Stimulated activated effector memory CD8-positive, alpha-beta T cell treated with anti-CD3 and anti-CD28 coated beads, Interleukin-12 subunit alpha, Interleukin-12 subunit beta, amount 100 ng/mL, for 72 hours (primary cell): ENCODE results near the gene RAB28.
A peak's percentile ranks its signal among the peaks of the same experiment; 100 is the strongest.

ENCODE experiments used
- ATAC-seq: fragments of 150-1000 bp; cut with Tn5 transposase; 2 replicates; pipeline ENCODE4 v1.10.0; 2021
- DNase-seq, 2 donors: peaks; one replicate each; pipeline ENCODE4 v3.0.0; 2021 to 2022; ENCODE audit warnings: low spot score in 2 of 2
- H3K27ac Mint-ChIP-seq: one replicate; pipeline ENCODE4 v1.8.0; 2022; ENCODE audit warnings: mild to moderate bottlenecking, mixed read lengths
- H3K36me3 Mint-ChIP-seq: one replicate; pipeline ENCODE4 v1.8.0; 2022; ENCODE audit warnings: mild to moderate bottlenecking, mixed read lengths
- H3K4me1 Mint-ChIP-seq: one replicate; pipeline ENCODE4 v1.8.0; 2022; ENCODE audit warnings: mixed read lengths
- H3K4me3 Mint-ChIP-seq: one replicate; pipeline ENCODE4 v1.8.0; 2022; ENCODE audit warnings: mild to moderate bottlenecking, mixed read lengths
- H3K9me3 Mint-ChIP-seq: one replicate; pipeline ENCODE4 v1.8.0; 2022; ENCODE audit warnings: mixed read lengths

Gene RAB28

GRCh38 chr4:13522282-13523104, 38.4 kb upstream of the RAB28 start:
- ATAC-seq (no peak), DNase-seq (no peak)
- no peak overlapping the region for H3K27ac Mint-ChIP-seq
- H3K4me1 Mint-ChIP-seq, result peaks cover 4% of the 10 kb centered on the region
- H3K4me3 Mint-ChIP-seq, result peak overlapping the region; percentile 20
- no peaks in the 10 kb centered on the region for H3K36me3 Mint-ChIP-seq
- no peaks in the 10 kb centered on the region for H3K9me3 Mint-ChIP-seq

GRCh38 chr4:13521047-13521446, 36.9 kb upstream of the RAB28 start:
- Mint-ChIP-seq H3K27ac (no peak overlapping the region), H3K4me1 (no peaks in the 10 kb centered on the region), H3K9me3 (no peaks in the 10 kb centered on the region), H3K36me3 (no peaks in the 10 kb centered on the region), H3K4me3 (no peak overlapping the region)
- DNase-seq, result no peak
- ATAC-seq, result no peak

GRCh38 chr4:13516315-13516860, 32.2 kb upstream of the RAB28 start:
- Mint-ChIP-seq H3K27ac (no peak overlapping the region), H3K4me3 (no peak overlapping the region), H3K36me3 (no peaks in the 10 kb centered on the region), H3K4me1 (no peaks in the 10 kb centered on the region), H3K9me3 (no peaks in the 10 kb centered on the region)
- ATAC-seq (no peak), DNase-seq (no peak)

- no peak overlapping the region for H3K27ac Mint-ChIP-seq
- H3K36me3 Mint-ChIP-seq, result no peaks in the 10 kb centered on the region
- H3K9me3 Mint-ChIP-seq, result no peaks in the 10 kb centered on the region
- no peak overlapping the region for H3K4me3 Mint-ChIP-seq
- H3K4me1 Mint-ChIP-seq, result no peaks in the 10 kb centered on the region
- DNase-seq (no peak), ATAC-seq (no peak)
Measured at GRCh38 chr4:13515268-13515667, 31.1 kb upstream of the RAB28 start.

GRCh38 chr4:13514722-13515121, 30.6 kb upstream of the RAB28 start:
- no peak overlapping the region for H3K27ac Mint-ChIP-seq
- no peak overlapping the region for H3K4me3 Mint-ChIP-seq
- no peaks in the 10 kb centered on the region for H3K4me1 Mint-ChIP-seq
- ATAC-seq (no peak), DNase-seq (no peak)
- H3K36me3 Mint-ChIP-seq, result no peaks in the 10 kb centered on the region
- no peaks in the 10 kb centered on the region for H3K9me3 Mint-ChIP-seq

GRCh38 chr4:13511101-13511500, 27.0 kb upstream of the RAB28 start:
- Mint-ChIP-seq H3K36me3 (no peaks in the 10 kb centered on the region), H3K9me3 (no peaks in the 10 kb centered on the region), H3K27ac (no peak overlapping the region), H3K4me3 (no peak overlapping the region), H3K4me1 (no peaks in the 10 kb centered on the region)
- DNase-seq (no peak), ATAC-seq (no peak)

- H3K4me3 Mint-ChIP-seq, result no peak overlapping the region
- ATAC-seq (no peak), DNase-seq (no peak)
- no peaks in the 10 kb centered on the region for H3K4me1 Mint-ChIP-seq
- no peaks in the 10 kb centered on the region for H3K36me3 Mint-ChIP-seq
- no peak overlapping the region for H3K27ac Mint-ChIP-seq
- no peaks in the 10 kb centered on the region for H3K9me3 Mint-ChIP-seq
Measured at GRCh38 chr4:13509442-13509841, 25.3 kb upstream of the RAB28 start.

- DNase-seq (no peak), ATAC-seq (no peak)
- no peak overlapping the region for H3K27ac Mint-ChIP-seq
- no peaks in the 10 kb centered on the region for H3K9me3 Mint-ChIP-seq
- H3K4me1 Mint-ChIP-seq, result no peaks in the 10 kb centered on the region
- H3K4me3 Mint-ChIP-seq, result no peak overlapping the region
- no peaks in the 10 kb centered on the region for H3K36me3 Mint-ChIP-seq
Measured at GRCh38 chr4:13504374-13504773, 20.2 kb upstream of the RAB28 start.

- DNase-seq (no peak), ATAC-seq (no peak)
- Mint-ChIP-seq H3K4me1 (no peaks in the 10 kb centered on the region), H3K4me3 (no peak overlapping the region), H3K27ac (no peak overlapping the region), H3K36me3 (no peaks in the 10 kb centered on the region), H3K9me3 (no peaks in the 10 kb centered on the region)
Measured at GRCh38 chr4:13498469-13498868, 14.3 kb upstream of the RAB28 start.

- no peaks in the 10 kb centered on the region for H3K36me3 Mint-ChIP-seq
- H3K4me3 Mint-ChIP-seq, result no peak overlapping the region
- no peaks in the 10 kb centered on the region for H3K4me1 Mint-ChIP-seq
- no peak for DNase-seq
- ATAC-seq, result no peak
- H3K27ac Mint-ChIP-seq, result no peak overlapping the region
- no peaks in the 10 kb centered on the region for H3K9me3 Mint-ChIP-seq
Measured at GRCh38 chr4:13496605-13497004, 12.5 kb upstream of the RAB28 start.

- H3K27ac Mint-ChIP-seq, result no peak overlapping the region
- no peaks in the 10 kb centered on the region for H3K4me1 Mint-ChIP-seq
- ATAC-seq, result no peak
- H3K36me3 Mint-ChIP-seq, result no peaks in the 10 kb centered on the region
- DNase-seq, result no peak
- H3K9me3 Mint-ChIP-seq, result no peaks in the 10 kb centered on the region
- H3K4me3 Mint-ChIP-seq, result no peak overlapping the region
Measured at GRCh38 chr4:13495753-13496152, 11.6 kb upstream of the RAB28 start.

- Mint-ChIP-seq H3K9me3 (no peaks in the 10 kb centered on the region), H3K4me1 (no peaks in the 10 kb centered on the region), H3K36me3 (no peaks in the 10 kb centered on the region), H3K27ac (no peak overlapping the region), H3K4me3 (no peak overlapping the region)
- ATAC-seq (no peak), DNase-seq (no peak)
Measured at GRCh38 chr4:13493793-13494192, 9.7 kb upstream of the RAB28 start.

- no peak overlapping the region for H3K4me3 Mint-ChIP-seq
- no peak overlapping the region for H3K27ac Mint-ChIP-seq
- DNase-seq (no peak), ATAC-seq (no peak)
- no peaks in the 10 kb centered on the region for H3K36me3 Mint-ChIP-seq
- no peaks in the 10 kb centered on the region for H3K4me1 Mint-ChIP-seq
- no peaks in the 10 kb centered on the region for H3K9me3 Mint-ChIP-seq
Measured at GRCh38 chr4:13492747-13493146, 8.6 kb upstream of the RAB28 start.

GRCh38 chr4:13484749-13485221, 645 bp upstream of the RAB28 start:
- Mint-ChIP-seq H3K36me3 (peaks cover 5% of the 10 kb centered on the region), H3K27ac (peak overlapping the region; percentile 100), H3K4me3 (peak overlapping the region; percentile 82), H3K4me1 (peaks cover 23% of the 10 kb centered on the region), H3K9me3 (no peaks in the 10 kb centered on the region)
- ATAC-seq (peak; percentile 64), DNase-seq (no peak)

GRCh38 chr4:13483768-13484121, 395 bp downstream of the RAB28 start:
- ATAC-seq (peak; percentile 41), DNase-seq (peak in 1 of 2 donors; percentile 69)
- Mint-ChIP-seq H3K27ac (peak overlapping the region; percentile 100), H3K4me1 (peaks cover 23% of the 10 kb centered on the region), H3K4me3 (peak overlapping the region; percentile 82), H3K9me3 (no peaks in the 10 kb centered on the region), H3K36me3 (peaks cover 5% of the 10 kb centered on the region)

- peaks cover 10% of the 10 kb centered on the region for H3K36me3 Mint-ChIP-seq
- peak overlapping the region; percentile 100 for H3K27ac Mint-ChIP-seq
- peak overlapping the region; percentile 82 for H3K4me3 Mint-ChIP-seq
- no peak for DNase-seq
- H3K9me3 Mint-ChIP-seq, result no peaks in the 10 kb centered on the region
- ATAC-seq, result no peak
- H3K4me1 Mint-ChIP-seq, result peaks cover 23% of the 10 kb centered on the region
Measured at GRCh38 chr4:13483136-13483767, 888 bp downstream of the RAB28 start.
